Measurements from ENCODE around the gene SLC38A10.

- TF ChIP-seq CTCF (IDR thresholded peaks at IDR 0.05) (peak in 1 of 6 experiments; percentile 21), POLR2A (IDR thresholded peaks at IDR 0.05) (peak; percentile 45 to 48)
Observed at GRCh38 chr17:81238815-81239713, 56.0 kb downstream of the SLC38A10 start, which contains the start of the genes NDUFAF8 and TEPSIN.
